Neutrophil (primary cell): ENCODE measurements around the gene TMTC2.

Experiments used
- H3K27ac ChIP-seq: fragments of 200-600 bp; sonication (generic); 2 replicates; pipeline ENCODE4 v1.5.1; 2016; ENCODE audit warnings: mild to moderate bottlenecking, moderate library complexity
- H3K27me3 ChIP-seq: fragments of 200-600 bp; sonication (generic); 2 replicates; pipeline ENCODE4 v1.6.0; 2016; ENCODE audit warnings: mild to moderate bottlenecking
- H3K36me3 ChIP-seq: fragments of 200-600 bp; sonication (generic); 2 replicates; pipeline ENCODE4 v1.5.1; 2017
- H3K4me1 ChIP-seq, 2 experiments: fragments of 200-600 bp in 1 of 2; sonication (generic) in 1 of 2; 1 replicate in 1 of 2; 2 replicates in 1 of 2; pipeline versions ENCODE4 v1.5.1 to v1.6.1; 2013 to 2016; ENCODE audit warnings: low read depth in 1 of 2, low read length in 1 of 2, mild to moderate bottlenecking in 1 of 2, moderate library complexity in 1 of 2; ENCODE audit not compliant: control insufficient read depth in 1 of 2, insufficient read depth in 1 of 2
- H3K4me3 ChIP-seq, 2 experiments: fragments of 200-600 bp in 1 of 2; sonication (generic) in 1 of 2; 1 replicate in 1 of 2; 2 replicates in 1 of 2; pipeline ENCODE4 v1.5.1; 2013 to 2016; ENCODE audit warnings: low read depth in 1 of 2, low read length in 1 of 2, mild to moderate bottlenecking in 1 of 2, moderate library complexity in 1 of 2
- H3K9me3 ChIP-seq: fragments of 200-600 bp; sonication (generic); 2 replicates; pipeline ENCODE4 v1.5.1; 2016
- TF ChIP-seq, protein P1 (sequence below): fragments of 200-600 bp; sonication (generic); IDR thresholded peaks from 2 replicates; pipeline ENCODE4 v1.5.1; 2016; ENCODE audit warnings: antibody characterized with exemption

The TMTC2 gene

DNA sequence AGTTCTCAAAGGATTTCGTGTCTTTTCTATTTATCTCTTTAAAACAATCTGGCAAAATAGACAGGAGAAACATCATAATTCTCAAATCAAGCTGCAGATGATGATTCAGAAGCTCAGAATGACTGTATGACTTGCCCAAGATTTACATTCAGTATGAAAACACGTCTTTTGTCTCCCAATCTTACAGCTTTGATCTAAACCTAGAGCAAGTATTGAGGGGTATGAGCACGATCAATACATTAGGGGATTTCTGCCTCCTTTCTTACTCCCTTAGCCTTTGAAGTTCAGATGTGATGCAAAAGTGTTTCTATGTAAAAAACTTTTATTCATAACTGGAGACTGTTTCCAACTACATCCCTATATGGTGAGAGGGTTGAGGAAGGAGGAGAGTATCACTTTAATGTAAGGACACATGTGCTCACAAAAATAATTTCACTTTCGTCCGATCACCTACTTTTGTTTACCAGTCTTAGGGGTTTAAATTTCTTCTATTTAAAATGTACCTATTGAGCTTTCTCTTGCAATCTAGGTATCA is 454.8 kb downstream of the TMTC2 start:
- H3K4me1 ChIP-seq, result no peaks in the 10 kb centered on the region
- peaks cover 5% of the 10 kb centered on the region for H3K9me3 ChIP-seq
- no peak overlapping the region for H3K27ac ChIP-seq
- H3K4me3 ChIP-seq, result no peak overlapping the region
- TF ChIP-seq, protein P1, sequence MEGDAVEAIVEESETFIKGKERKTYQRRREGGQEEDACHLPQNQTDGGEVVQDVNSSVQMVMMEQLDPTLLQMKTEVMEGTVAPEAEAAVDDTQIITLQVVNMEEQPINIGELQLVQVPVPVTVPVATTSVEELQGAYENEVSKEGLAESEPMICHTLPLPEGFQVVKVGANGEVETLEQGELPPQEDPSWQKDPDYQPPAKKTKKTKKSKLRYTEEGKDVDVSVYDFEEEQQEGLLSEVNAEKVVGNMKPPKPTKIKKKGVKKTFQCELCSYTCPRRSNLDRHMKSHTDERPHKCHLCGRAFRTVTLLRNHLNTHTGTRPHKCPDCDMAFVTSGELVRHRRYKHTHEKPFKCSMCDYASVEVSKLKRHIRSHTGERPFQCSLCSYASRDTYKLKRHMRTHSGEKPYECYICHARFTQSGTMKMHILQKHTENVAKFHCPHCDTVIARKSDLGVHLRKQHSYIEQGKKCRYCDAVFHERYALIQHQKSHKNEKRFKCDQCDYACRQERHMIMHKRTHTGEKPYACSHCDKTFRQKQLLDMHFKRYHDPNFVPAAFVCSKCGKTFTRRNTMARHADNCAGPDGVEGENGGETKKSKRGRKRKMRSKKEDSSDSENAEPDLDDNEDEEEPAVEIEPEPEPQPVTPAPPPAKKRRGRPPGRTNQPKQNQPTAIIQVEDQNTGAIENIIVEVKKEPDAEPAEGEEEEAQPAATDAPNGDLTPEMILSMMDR, result no peak
- H3K36me3 ChIP-seq, result no peaks in the 10 kb centered on the region
- no peaks in the 10 kb centered on the region for H3K27me3 ChIP-seq

DNA sequence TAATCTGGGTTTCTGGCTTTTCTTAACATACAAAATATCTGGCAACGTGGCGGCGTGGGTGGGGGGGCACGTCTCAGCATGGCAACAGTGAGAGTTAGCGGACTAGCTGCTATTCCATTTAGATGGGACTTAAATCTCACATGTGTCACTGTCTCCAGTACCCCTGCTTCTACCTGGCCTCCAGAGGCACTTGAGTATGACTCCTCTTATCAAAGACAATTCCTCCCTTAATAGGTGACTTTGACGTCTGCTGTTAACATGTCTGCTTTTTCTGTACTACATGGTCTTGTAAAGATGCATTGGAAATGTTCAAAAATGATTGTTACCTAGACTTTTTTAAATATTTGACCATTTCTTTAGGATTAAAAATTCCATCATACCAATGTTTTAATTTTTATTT is 456.2 kb downstream of the TMTC2 start:
- Histone ChIP-seq H3K9me3 (peaks cover 5% of the 10 kb centered on the region), H3K4me3 (no peak overlapping the region), H3K27ac (no peak overlapping the region), H3K36me3 (no peaks in the 10 kb centered on the region), H3K27me3 (no peaks in the 10 kb centered on the region), H3K4me1 (no peaks in the 10 kb centered on the region)
- TF ChIP-seq, protein P1, result no peak

DNA sequence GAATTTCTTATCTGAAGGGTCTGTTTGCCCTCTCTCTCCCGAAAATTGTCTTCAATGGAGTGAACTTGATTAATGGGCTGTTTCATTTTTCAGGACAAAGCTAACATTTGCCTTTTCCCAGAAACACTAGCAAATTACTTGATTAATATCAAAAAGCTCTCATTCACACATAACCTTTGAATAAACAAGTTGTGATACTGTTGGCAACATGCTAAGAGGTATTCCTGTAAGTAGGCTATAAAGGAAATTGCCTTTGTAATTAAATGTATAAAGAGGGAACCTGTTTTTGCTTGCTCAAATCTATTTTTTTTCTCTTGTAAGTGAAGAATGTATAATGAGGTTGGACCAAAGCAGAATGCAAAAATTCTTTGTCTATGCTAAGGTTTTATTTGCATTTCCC is 457.2 kb downstream of the TMTC2 start:
- no peaks in the 10 kb centered on the region for H3K4me1 ChIP-seq

DNA sequence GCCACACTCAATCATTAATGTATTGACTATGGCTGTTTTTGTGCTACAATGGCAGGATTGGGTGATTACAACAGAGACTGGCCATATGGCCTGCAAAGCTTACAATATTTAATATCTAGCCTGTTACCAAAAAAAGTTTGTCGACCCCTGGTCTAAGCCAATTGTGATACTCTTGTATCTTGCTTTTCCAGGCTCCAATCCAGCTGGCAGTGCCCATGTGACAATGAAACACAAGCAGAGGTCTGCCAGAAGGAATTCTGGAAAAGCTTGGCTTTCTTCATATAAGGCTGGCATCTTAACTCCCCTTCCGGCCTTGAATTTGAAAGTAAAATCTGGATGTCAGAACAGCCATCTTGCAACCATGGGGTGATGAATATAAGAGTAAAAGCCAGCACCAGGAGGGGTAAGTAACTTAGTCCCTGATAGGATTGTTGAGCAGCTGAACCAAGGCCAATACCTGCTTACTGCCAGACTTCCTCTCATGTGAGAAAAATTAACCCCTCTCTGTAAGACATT is 458.7 kb downstream of the TMTC2 start:
- no peaks in the 10 kb centered on the region for H3K27me3 ChIP-seq
- H3K9me3 ChIP-seq, result no peaks in the 10 kb centered on the region
- H3K4me1 ChIP-seq, result no peaks in the 10 kb centered on the region
- no peak overlapping the region for H3K27ac ChIP-seq
- H3K36me3 ChIP-seq, result no peaks in the 10 kb centered on the region
- TF ChIP-seq, protein P1, result no peak
- H3K4me3 ChIP-seq, result no peak overlapping the region

More for the DNA sequence above, 457.2 kb downstream of the TMTC2 start:
- H3K4me3 ChIP-seq, result no peak overlapping the region
- no peaks in the 10 kb centered on the region for H3K27me3 ChIP-seq
- H3K27ac ChIP-seq, result no peak overlapping the region
- TF ChIP-seq, protein P1, result no peak
- peaks cover 5% of the 10 kb centered on the region for H3K9me3 ChIP-seq
- no peaks in the 10 kb centered on the region for H3K36me3 ChIP-seq

DNA sequence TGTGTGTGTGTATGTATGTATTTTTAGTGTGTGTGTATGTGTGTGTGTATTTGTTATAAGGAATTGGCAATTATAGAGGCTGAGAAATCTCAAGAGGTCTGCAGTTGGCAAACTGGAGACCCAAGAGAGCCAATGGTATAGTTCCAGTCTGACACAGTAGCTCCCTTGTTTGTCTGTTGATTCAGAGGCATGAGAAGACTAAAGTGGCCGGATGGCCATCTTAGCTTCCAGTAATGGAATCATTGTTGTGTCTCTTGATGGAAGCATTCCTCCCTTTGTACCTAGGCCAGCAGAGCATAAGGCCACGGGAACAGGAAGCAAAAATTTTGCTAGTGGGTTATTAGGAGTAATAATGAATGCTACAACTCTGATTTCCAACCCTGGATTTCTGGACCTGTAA is 460.6 kb downstream of the TMTC2 start:
- Histone ChIP-seq H3K4me3 (no peak overlapping the region), H3K36me3 (no peaks in the 10 kb centered on the region), H3K4me1 (no peaks in the 10 kb centered on the region), H3K9me3 (no peaks in the 10 kb centered on the region), H3K27me3 (no peaks in the 10 kb centered on the region), H3K27ac (no peak overlapping the region)
- TF ChIP-seq, protein P1, result no peak

DNA sequence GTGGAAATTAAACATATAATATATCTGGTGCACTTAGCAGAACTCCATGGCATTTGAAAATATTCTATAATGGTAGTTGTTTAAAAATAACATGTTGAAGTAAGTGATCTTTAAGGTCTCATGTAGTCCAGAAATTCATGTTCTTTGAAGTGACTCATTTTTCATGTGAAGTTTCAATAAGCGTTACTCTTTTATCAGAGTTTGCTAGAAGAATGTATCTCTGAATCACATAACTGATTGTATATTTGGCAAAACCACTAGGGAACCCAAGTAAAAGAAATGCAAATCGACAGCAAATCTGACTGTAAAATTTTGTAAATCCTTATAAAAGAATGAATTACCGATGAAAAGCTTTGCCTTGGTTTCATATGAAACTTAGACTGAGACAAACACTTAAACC is 463.3 kb downstream of the TMTC2 start:
- Histone ChIP-seq H3K4me1 (no peaks in the 10 kb centered on the region), H3K4me3 (no peak overlapping the region), H3K36me3 (no peaks in the 10 kb centered on the region), H3K27ac (no peak overlapping the region), H3K9me3 (no peaks in the 10 kb centered on the region), H3K27me3 (no peaks in the 10 kb centered on the region)
- TF ChIP-seq, protein P1, result no peak
